Stimulated activated effector memory CD8-positive, alpha-beta T cell treated with anti-CD3 and anti-CD28 coated beads, Interleukin-12 subunit alpha, Interleukin-12 subunit beta, amount 100 ng/mL, for 72 hours (primary cell): ENCODE data around the gene GPR84.

Experiments
- ATAC-seq: fragments of 150-1000 bp; cut with Tn5 transposase; 2 replicates; pipeline ENCODE4 v1.10.0; 2021
- DNase-seq, 2 donors: peaks; one replicate each; pipeline ENCODE4 v3.0.0; 2021 to 2022; ENCODE audit warnings: low spot score in 2 of 2
- H3K27ac Mint-ChIP-seq: one replicate; pipeline ENCODE4 v1.8.0; 2022; ENCODE audit warnings: mild to moderate bottlenecking, mixed read lengths
- H3K36me3 Mint-ChIP-seq: one replicate; pipeline ENCODE4 v1.8.0; 2022; ENCODE audit warnings: mild to moderate bottlenecking, mixed read lengths
- H3K4me1 Mint-ChIP-seq: one replicate; pipeline ENCODE4 v1.8.0; 2022; ENCODE audit warnings: mixed read lengths
- H3K4me3 Mint-ChIP-seq: one replicate; pipeline ENCODE4 v1.8.0; 2022; ENCODE audit warnings: mild to moderate bottlenecking, mixed read lengths
- H3K9me3 Mint-ChIP-seq: one replicate; pipeline ENCODE4 v1.8.0; 2022; ENCODE audit warnings: mixed read lengths

Gene GPR84

DNA sequence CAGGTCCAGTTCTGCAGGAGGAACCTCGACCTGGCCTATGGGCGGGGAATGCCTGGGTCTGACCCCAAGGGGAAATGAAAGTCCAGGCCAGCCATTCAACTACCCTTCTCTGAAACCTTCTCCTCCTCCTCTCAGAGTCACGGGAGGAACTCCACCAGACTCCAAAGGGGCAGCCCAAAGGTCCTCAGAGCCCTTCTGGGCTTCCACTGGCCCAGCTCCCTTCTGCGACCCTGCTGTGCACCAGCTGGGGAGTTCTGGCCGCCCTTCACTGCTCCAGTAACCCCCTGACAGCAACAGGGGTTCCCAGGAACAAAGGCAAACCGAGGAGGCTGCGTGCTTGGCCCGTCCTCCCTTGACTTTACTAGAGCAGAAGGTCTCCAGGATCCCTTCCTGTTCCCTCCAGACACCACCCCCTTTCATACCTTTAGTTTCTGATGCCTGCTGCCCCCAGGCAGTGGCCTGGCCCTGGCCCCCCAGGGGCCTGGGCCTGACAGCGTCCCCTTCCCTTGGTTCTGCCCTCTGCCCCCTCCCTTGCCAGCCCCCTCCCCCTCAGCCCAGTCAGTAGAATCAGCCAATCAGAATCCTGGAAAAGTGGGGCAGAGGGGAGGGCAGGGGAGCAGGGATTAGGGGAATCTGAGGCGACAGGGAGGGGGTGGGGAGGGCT, 21.1 kb upstream of the GPR84 start:
- H3K36me3 Mint-ChIP-seq, result peaks cover 10% of the 10 kb centered on the region
- peak overlapping the region; percentile 3 for H3K27ac Mint-ChIP-seq
- H3K9me3 Mint-ChIP-seq, result no peaks in the 10 kb centered on the region
- H3K4me3 Mint-ChIP-seq, result no peak overlapping the region
- no peak for ATAC-seq
- peaks cover 25% of the 10 kb centered on the region for H3K4me1 Mint-ChIP-seq
- DNase-seq, result no peak

DNA sequence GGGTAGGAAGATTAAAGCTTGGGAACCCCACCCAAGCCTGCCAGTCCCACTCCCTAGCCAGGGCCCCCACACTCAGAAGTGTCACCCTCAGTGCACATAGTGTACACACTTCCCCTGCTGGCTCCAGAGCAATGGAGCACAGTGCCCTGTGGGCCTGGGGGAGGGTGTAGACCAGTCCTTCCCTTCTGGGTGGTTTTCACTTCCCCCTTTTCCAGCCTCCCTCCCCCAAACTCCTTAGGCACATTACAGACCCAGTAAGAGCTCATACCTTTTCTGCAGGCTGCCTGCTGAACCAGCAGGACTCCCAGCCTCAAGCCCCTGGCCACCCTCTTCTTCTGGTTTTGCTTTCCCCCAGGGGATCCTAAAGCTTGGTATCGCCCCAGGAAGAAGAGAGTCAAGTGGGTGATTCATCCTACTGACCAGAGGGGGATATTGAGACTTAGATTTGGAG, 20.3 kb upstream of the GPR84 start, which contains the start of gene ZNF385A:
Gene ZNF385A (minus strand): TSS at position 143 of the 451 bp plus-strand sequence. CDS start 219 bp downstream, outside the sequence.
- Mint-ChIP-seq H3K27ac (peak within 1 kb of the TSS; percentile 78), H3K4me3 (no peak within 1 kb of the TSS), H3K9me3 (no peaks in the 10 kb centered on the region), H3K36me3 (peaks cover 7% of the 10 kb centered on the region), H3K4me1 (peaks cover 22% of the 10 kb centered on the region)
- ATAC-seq, result no peak
- no peak for DNase-seq

DNA sequence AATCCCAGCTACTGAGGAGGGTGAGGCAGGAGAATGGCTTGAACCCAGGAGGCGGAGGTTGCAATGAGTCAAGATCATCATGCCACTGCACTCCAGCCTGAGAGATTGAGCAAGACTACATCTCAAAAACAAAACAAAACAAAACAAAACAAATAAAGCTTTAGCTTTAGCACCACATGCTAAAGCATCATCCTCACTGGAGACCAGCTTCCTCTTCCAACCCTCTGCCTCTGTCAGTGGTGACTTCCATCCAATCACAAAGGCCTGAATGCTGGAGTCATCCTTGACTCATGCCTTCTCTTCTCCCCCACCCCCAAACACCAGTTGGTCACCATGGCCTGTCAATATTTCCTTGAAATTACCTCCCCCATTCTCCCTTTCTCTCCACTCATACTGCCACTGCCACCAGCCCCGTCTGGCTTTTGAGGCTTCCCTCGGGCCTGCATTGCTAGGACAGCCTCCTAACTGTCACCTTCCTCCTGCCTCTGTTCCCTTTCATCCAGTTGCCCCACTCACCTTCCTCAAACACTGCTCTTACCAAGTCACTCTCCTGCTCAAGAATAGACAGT, 18.8 kb upstream of the GPR84 start:
- Mint-ChIP-seq H3K9me3 (no peaks in the 10 kb centered on the region), H3K4me1 (peaks cover 29% of the 10 kb centered on the region), H3K36me3 (peaks cover 9% of the 10 kb centered on the region), H3K27ac (peak overlapping the region; percentile 7), H3K4me3 (no peak overlapping the region)
- no peak for DNase-seq
- ATAC-seq, result peak; percentile 89

DNA sequence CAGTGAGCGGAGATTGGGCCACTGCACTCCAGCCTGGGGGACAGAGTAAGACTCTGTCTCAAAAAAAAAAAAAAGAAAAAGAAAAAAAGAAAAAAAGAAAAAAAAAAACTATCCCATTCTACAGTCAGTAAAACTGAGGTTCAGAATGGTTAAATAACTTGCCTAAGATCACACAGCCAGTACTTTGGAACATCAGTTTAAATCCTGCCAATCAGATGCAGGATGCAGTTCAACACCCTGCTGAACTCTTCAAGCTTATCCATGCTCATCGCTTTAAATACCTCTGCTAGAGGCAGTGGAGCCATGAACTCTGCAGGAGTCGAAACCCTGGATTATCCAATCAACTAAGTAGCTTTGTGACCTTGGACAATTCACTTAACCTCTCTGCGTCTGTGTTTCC, 16.9 kb upstream of the GPR84 start:
- peaks cover 29% of the 10 kb centered on the region for H3K4me1 Mint-ChIP-seq
- DNase-seq (no peak), ATAC-seq (no peak)
- H3K36me3 Mint-ChIP-seq, result peaks cover 9% of the 10 kb centered on the region
- no peak overlapping the region for H3K27ac Mint-ChIP-seq
- H3K4me3 Mint-ChIP-seq, result no peak overlapping the region
- H3K9me3 Mint-ChIP-seq, result no peaks in the 10 kb centered on the region

DNA sequence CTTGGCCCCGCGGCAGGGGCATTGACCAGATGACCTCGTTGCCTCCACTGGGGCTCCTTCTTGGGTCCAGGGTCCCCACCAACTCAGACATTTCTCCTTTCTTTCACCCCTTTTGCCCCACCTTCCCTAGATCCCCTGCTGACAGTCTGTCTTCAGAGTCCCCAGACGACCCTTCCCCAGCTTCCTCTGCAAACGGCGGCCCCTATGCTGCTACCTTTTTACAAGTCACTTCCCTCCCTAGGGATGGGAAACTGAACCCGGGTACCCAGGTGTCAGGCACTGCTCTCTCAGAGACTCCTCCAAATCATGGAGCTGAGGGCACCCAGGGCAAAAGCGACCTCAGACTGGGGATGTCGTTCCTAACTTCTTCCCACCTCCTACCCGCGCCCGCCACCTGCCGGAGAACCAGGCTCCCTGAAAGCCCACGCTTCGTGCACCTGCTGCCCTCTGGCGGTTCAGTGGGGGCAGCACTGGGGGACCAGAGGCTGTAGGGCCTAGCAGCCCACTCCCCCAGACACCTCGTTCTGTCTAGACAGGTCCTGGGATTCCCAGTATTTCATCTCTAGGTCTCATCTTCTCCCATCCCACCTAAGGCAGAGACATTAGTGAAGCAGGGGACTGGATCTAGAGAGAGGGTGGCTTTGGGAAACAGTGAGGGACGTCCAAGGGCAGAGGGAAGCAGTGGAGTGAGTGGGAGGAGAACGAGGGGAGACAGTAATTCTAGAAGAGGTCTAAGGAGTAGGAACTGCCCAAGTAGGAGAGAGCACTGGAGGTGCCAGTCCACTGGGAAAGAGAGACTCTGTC, 15.3 kb upstream of the GPR84 start:
- DNase-seq (peak; percentile 84 to 94), ATAC-seq (peak; percentile 83)
- no peak overlapping the region for H3K27ac Mint-ChIP-seq
- H3K36me3 Mint-ChIP-seq, result peaks cover 9% of the 10 kb centered on the region
- peaks cover 29% of the 10 kb centered on the region for H3K4me1 Mint-ChIP-seq
- no peaks in the 10 kb centered on the region for H3K9me3 Mint-ChIP-seq
- peak overlapping the region; percentile 46 for H3K4me3 Mint-ChIP-seq

DNA sequence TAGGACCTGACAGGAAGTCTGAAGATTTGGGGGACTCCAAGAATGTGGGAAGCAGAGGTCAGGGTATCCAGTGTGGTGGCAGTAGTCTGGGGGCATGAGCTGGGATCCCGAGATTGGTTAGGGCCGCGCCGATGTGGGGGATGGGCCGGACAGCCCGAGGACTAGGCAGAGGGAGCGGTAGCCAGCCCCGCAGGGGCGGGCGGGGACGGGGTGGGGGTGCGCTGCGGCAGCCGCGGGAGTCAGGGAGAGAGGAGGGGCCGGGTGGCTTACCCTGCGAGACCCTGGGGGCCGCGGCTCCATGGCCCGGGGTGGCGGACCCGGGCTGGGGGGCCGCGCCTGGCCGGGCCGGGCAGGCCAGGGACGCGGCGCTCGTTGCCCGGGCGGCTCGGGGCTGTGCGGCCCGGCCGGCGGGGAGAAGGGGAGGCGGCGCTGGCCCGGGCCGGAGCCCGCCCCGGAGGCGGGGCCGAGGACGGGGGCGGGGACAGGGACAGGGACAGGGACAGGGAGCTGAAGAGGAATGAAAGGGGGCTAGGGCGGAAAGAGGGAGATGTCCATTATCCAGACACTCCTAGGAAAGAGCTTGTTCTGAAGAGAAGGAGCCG, 14.6 kb upstream of the GPR84 start:
- no peak for ATAC-seq
- Mint-ChIP-seq H3K4me1 (peaks cover 23% of the 10 kb centered on the region), H3K4me3 (peak overlapping the region; percentile 46), H3K36me3 (peaks cover 9% of the 10 kb centered on the region), H3K9me3 (no peaks in the 10 kb centered on the region), H3K27ac (no peak overlapping the region)
- DNase-seq, result no peak

DNA sequence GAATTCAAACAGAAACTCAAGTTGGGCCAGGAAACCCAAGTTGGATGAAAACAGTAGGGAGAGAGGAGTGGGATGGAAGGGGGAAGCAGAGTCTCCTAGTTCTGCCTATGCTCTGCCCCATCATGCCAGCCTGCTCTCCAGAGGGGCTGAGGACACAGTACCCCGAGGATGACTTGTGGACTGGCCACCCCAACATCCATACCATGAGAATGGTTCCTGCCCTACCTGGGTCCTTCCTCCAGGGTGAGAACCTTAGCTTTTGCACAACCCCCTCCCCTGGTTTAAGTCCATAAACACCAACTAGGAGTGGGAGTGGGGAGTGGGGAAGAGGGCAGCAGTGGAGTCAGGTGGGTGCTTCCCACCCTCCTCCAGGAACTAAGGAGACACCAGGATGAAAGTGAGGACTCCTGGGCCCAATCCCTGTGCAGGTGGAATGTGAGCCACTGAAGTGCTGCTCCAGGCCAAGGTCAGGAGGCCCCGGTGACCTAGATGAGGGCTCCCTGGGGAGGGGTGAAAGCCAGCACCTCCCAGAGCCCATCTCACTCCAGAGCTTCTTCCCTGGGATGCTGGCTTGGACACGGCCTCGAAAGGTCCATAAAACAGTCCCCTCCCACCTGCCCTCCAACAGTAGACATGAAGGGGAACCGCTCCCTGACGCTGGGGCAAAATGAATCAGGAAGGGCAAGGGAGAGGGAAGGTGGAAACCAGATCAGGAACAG, 13.7 kb upstream of the GPR84 start:
- ATAC-seq, result no peak
- Mint-ChIP-seq H3K9me3 (no peaks in the 10 kb centered on the region), H3K4me1 (peaks cover 21% of the 10 kb centered on the region), H3K36me3 (peaks cover 9% of the 10 kb centered on the region), H3K4me3 (peak overlapping the region; percentile 46), H3K27ac (no peak overlapping the region)
- DNase-seq, result no peak

DNA sequence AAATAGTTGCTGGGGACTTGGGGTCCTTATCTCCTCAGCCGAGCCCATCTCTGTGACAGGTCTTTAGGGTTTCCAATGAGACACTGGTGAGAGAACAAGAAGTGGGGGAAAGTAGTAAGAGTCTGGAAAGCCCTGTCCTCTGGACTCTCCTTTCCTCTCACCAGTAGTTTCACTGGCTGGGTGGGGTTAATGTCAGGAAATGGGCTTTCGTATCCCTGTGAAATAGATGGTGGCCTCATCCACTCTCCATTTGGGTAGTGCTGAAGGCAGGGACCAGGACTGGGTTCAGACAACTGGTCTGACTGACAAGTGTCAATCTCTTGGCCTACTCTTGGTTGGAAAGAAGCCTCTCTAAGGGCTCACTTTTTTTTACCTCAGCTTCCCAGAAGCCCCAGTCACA, 12.7 kb upstream of the GPR84 start:
- Mint-ChIP-seq H3K36me3 (peaks cover 9% of the 10 kb centered on the region), H3K4me3 (no peak overlapping the region), H3K9me3 (no peaks in the 10 kb centered on the region), H3K4me1 (peaks cover 24% of the 10 kb centered on the region), H3K27ac (no peak overlapping the region)
- no peak for DNase-seq
- no peak for ATAC-seq

DNA sequence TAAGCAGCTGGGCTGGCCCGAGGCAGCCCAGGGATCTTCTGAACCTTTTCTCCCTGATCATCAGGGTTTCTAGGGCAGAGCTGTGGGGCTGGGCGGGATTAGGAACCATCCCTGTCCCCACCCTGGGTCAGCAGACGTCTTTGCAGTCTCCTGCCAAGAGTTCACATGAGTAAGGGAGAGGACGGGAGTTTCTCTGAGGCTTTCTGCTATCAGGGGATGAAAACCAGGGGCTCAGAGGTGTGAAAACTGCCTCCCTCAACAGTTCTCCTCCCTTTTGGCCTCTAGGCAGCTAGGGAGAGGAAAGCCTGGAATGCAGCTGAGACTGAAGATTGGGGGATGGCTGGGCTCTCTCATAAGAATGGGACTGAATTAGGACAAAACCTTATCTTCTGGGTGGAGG, 12.3 kb upstream of the GPR84 start:
- DNase-seq (no peak), ATAC-seq (no peak)
- Mint-ChIP-seq H3K4me1 (peaks cover 27% of the 10 kb centered on the region), H3K9me3 (no peaks in the 10 kb centered on the region), H3K27ac (peak overlapping the region; percentile 21), H3K36me3 (peaks cover 9% of the 10 kb centered on the region), H3K4me3 (no peak overlapping the region)

DNA sequence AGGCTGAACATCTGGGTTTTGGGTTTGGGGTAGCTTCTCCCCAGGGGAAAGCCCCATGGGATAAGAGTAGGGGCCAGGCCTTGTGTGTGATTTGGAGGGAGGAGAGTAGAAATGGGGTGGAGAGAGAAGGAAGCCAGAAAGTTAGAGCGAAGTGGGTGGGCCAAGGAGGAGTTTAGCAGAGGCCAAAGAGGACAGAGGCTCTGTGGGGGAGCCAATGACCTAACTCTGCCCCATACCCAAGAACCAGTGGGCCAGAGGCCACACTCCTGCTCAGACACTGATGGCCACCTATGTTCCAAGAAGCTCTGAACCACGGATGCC, 10.9 kb upstream of the GPR84 start:
- Mint-ChIP-seq H3K4me1 (peaks cover 34% of the 10 kb centered on the region), H3K36me3 (peaks cover 9% of the 10 kb centered on the region), H3K9me3 (no peaks in the 10 kb centered on the region), H3K4me3 (no peak overlapping the region), H3K27ac (peak overlapping the region; percentile 64)
- DNase-seq, result no peak
- no peak for ATAC-seq

DNA sequence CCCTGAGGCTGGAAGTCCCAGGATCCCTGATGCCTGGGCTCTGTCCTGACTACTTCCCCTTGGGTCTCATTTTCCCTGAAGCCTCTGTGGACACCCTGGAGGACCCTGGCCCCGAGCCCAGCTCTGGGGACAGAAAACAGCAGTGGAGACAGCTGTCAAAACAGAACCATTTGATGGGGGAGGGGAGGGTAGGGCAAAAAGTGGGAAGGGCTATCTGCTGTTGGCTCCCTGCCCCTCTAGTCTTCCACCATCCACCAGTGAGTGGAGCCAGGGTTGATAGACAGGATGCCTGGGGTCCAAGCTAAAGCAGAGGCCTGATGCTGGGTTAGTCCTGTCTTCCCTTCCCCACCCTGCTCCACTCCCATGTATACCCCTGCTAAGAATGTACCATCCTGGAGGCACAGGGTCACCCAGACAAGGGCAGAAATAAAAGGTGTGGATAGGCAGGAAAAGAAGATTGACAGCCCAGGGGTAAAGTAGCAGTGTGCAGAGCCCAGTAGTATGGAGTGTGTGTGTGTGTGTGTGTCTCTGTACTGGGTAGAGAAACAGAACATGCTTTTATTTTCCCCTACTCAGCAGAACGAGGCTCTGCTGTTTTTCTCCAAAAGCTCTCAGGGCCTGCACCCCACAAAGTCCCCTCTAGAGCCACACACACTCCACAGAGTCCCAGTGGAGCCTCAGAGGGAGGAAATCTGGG, 10.4 kb upstream of the GPR84 start:
- H3K4me1 Mint-ChIP-seq, result peaks cover 31% of the 10 kb centered on the region
- no peaks in the 10 kb centered on the region for H3K9me3 Mint-ChIP-seq
- DNase-seq (no peak), ATAC-seq (no peak)
- peaks cover 5% of the 10 kb centered on the region for H3K36me3 Mint-ChIP-seq
- no peak overlapping the region for H3K4me3 Mint-ChIP-seq
- peak overlapping the region; percentile 64 for H3K27ac Mint-ChIP-seq

DNA sequence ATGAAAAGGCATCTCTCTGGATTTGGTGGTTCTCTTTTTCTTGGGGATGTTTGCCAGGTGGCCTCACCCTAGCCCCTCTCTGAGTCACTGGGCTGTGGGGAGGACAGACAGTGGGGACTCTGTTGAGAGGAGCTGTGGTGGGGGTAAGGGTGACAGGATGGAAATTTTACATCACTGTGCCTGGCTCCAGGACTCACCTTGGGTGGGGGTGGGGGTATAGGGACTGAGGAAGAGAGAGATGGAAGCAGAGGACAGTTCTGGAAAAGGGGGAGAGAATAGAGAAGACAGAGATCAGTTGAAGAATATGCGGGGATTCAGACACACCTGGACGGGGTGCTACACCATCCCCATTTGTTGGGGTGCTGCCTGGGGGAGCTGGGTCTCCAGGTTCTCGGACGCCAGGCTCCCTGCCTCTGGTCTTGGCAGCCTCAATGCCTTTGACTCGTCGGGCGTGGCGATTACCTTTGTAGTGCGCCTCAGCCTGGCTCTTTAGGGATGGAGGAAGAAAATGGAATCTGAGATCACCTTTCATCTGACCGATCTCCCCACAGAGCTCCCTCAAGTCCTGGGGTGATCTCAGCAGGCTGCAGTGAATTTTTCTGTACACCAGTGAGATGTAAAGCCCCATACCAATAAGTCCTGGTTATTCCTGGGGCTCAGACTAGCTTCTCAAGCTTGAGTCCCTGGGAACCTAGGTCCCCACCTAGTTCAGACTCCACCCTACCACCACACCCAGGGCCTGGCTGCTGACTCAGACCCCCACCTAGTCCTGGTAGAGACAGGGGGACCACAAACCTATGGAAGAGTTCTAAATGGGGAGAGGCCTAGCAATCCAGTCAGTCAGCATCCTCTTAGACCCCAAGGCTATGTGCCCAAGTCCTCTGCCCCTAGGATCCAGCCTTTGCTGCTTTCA, 9.6 kb upstream of the GPR84 start:
- Mint-ChIP-seq H3K9me3 (no peaks in the 10 kb centered on the region), H3K4me1 (peaks cover 34% of the 10 kb centered on the region), H3K27ac (peak overlapping the region; percentile 82), H3K36me3 (no peaks in the 10 kb centered on the region), H3K4me3 (no peak overlapping the region)
- peak; percentile 64 for ATAC-seq
- no peak for DNase-seq

DNA sequence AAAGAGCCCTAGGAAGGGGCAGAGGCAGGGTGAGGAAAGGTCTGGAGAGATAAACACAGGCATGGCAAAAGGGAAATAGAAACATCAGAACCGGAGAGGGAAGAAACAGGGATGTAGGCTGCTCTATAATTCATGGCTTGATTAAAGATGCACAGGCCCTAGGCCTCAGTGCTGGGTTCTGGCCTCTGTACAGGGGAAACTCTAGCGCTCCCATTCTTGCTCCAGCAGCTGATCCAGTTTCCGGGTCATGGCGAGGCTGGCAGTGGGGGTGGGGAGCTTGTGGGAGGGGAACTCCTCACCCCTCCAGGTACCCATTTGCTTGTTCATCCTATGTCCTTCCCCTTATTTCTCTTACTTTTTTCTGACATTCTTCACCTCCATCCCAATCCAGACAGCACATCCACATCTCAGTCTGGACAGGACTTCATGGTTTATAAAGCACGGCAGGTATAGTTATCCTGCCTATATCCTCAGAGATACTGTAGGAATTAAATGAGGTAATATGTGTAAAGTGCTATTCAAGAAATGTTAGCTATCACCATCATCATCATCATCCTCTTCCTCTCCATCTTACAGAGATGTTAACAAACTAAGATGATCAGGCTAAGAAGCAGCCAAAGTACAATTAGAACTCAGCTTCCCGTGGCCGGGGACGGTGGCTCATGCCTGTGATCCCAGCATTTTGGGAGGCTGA, 8.0 kb upstream of the GPR84 start:
- ATAC-seq, result no peak
- peak overlapping the region; percentile 43 for H3K27ac Mint-ChIP-seq
- H3K36me3 Mint-ChIP-seq, result no peaks in the 10 kb centered on the region
- no peak for DNase-seq
- no peak overlapping the region for H3K4me3 Mint-ChIP-seq
- peaks cover 39% of the 10 kb centered on the region for H3K4me1 Mint-ChIP-seq
- no peaks in the 10 kb centered on the region for H3K9me3 Mint-ChIP-seq
